ENCODE measurements around the gene SHANK1. TPM values are rescaled to one million over a fixed set of nuclear protein-coding genes. Genes with fewer than 3 reads are reported as not detected.

SHANK1 gene
- total RNA-seq, 2 experiments from 2014 or later = 0.03 to 13.1 TPM

- Histone ChIP-seq H2AFZ (ENCODE audit: low read length) (no peak overlapping the region), H3K4me3 (ENCODE audit: low read depth, low read length, poor library complexity, severe bottlenecking) (no peak overlapping the region), H3K36me3 (ENCODE audit: insufficient read depth, low read length) (no peaks in the 10 kb centered on the region), H3K27ac (ENCODE audit: low read depth, low read length, poor library complexity, severe bottlenecking) (no peak overlapping the region), H3K79me2 (ENCODE audit: insufficient read depth, low read depth, low read length) (no peaks in the 10 kb centered on the region), H3K9me2 (ENCODE audit: insufficient read depth, low read length) (no peaks in the 10 kb centered on the region), H3K4me1 (ENCODE audit: insufficient read depth, low read length, poor library complexity, severe bottlenecking) (no peaks in the 10 kb centered on the region), H3K9me3 (ENCODE audit: low read length) (no peaks in the 10 kb centered on the region), H3K4me2 (ENCODE audit: low read length) (no peak overlapping the region), H4K20me1 (ENCODE audit: insufficient read depth, low read length) (no peaks in the 10 kb centered on the region)
- TF ChIP-seq EZH2phosphoT487 (IDR thresholded peaks at IDR 0.05; ENCODE audit: borderline replicate concordance, low read depth, low read length) (no peak), CTCF (conservative IDR thresholded peaks at IDR 0.05; ENCODE audit: low read length) (no peak)
- intact Hi-C loops (cut with micrococcal nuclease; ENCODE audit: unreplicated experiment) = no loop called here
- no peak for DNase-seq (ENCODE audit: low spot score)
- CTCF ChIA-PET (ENCODE audit: unreplicated experiment) = no interaction called here
- no TSS peak for BruUV-seq (replicated peaks)
- POLR2A ChIA-PET = no interaction called here
These were observed 24.1 kb downstream of the SHANK1 start for GRCh38 chr19:50695251-50696093.

GRCh38 chr19:50694815-50695145, 24.8 kb downstream of the SHANK1 start:
- no peaks in the 10 kb centered on the region for H4K20me1 ChIP-seq (ENCODE audit: insufficient read depth, low read length)
- DNase-seq (ENCODE audit: low spot score) = no peak
- no peak overlapping the region for H3K4me2 ChIP-seq (ENCODE audit: low read length)
- H3K9me3 ChIP-seq (ENCODE audit: low read length) = no peaks in the 10 kb centered on the region
- no peaks in the 10 kb centered on the region for H3K36me3 ChIP-seq (ENCODE audit: insufficient read depth, low read length)
- H3K79me2 ChIP-seq (ENCODE audit: insufficient read depth, low read depth, low read length) = no peaks in the 10 kb centered on the region
- intact Hi-C loops (cut with micrococcal nuclease; ENCODE audit: unreplicated experiment) = no loop called here
- no peaks in the 10 kb centered on the region for H3K9me2 ChIP-seq (ENCODE audit: insufficient read depth, low read length)
- H3K4me1 ChIP-seq (ENCODE audit: insufficient read depth, low read length, poor library complexity, severe bottlenecking) = no peaks in the 10 kb centered on the region
- no peak overlapping the region for H2AFZ ChIP-seq (ENCODE audit: low read length)
- ChIA-PET POLR2A (no interaction called here), CTCF (ENCODE audit: unreplicated experiment) (no interaction called here)
- BruUV-seq (replicated peaks) = no TSS peak
- H3K4me3 ChIP-seq (ENCODE audit: low read depth, low read length, poor library complexity, severe bottlenecking) = no peak overlapping the region
- no peak overlapping the region for H3K27ac ChIP-seq (ENCODE audit: low read depth, low read length, poor library complexity, severe bottlenecking)
- no peak for TF ChIP-seq CTCF (conservative IDR thresholded peaks at IDR 0.05; ENCODE audit: low read length)
- TF ChIP-seq EZH2phosphoT487 (IDR thresholded peaks at IDR 0.05; ENCODE audit: borderline replicate concordance, low read depth, low read length) = no peak

Measured in OCI-LY7 (cell line).